Erythroblast (primary cell): ENCODE data around the gene MARCHF9.

ENCODE experiments used
- DNase-seq, 2 experiments: peaks; one replicate each; lab custom pipeline; 2025; lab: John Stamatoyannopoulos, UW
- GATA1 ChIP-seq: IDR thresholded peaks from 2 replicates; pipeline ENCODE4 v1.6.1; 2011; ENCODE audit warnings: low read depth, mild to moderate bottlenecking, control low read depth, low read length, moderate library complexity
- POLR2A ChIP-seq: IDR thresholded peaks from 2 replicates; pipeline ENCODE4 v1.6.1; 2011; ENCODE audit warnings: mild to moderate bottlenecking, low read length

The MARCHF9 gene

GRCh38 chr12:57782243-57782607 lies 27.3 kb downstream of the MARCHF9 start:
- DNase-seq: no peak
- no peak for TF ChIP-seq POLR2A
- no peak for TF ChIP-seq GATA1

- TF ChIP-seq POLR2A (peak; percentile 94), GATA1 (no peak)
- peak; percentile 98 to 99 for DNase-seq
Observed at GRCh38 chr12:57782608-57783465, 27.9 kb downstream of the MARCHF9 start, which contains the start of gene TSFM. Gene TSFM, plus strand, starts transcription at chr12:57782787. Its CDS starts 15 bp downstream, at chr12:57782802.

- DNase-seq: no peak
- TF ChIP-seq GATA1: no peak
- TF ChIP-seq POLR2A: no peak
Observed at GRCh38 chr12:57783466-57783801, 28.5 kb downstream of the MARCHF9 start.

GRCh38 chr12:57783861-57784260 lies 29.0 kb downstream of the MARCHF9 start:
- DNase-seq: no peak
- TF ChIP-seq GATA1 (no peak), POLR2A (no peak)

GRCh38 chr12:57793920-57794319 lies 39.0 kb downstream of the MARCHF9 start:
- no peak for TF ChIP-seq GATA1
- no peak for TF ChIP-seq POLR2A
- peak in 1 of 2 experiments; percentile 16 for DNase-seq

GRCh38 chr12:57795354-57795753 lies 40.5 kb downstream of the MARCHF9 start:
- no peak for DNase-seq
- TF ChIP-seq POLR2A (no peak), GATA1 (no peak)

- no peak for DNase-seq
- no peak for TF ChIP-seq POLR2A
- no peak for TF ChIP-seq GATA1
Observed at GRCh38 chr12:57796996-57797395, 42.1 kb downstream of the MARCHF9 start.

GRCh38 chr12:57797933-57798332 lies 43.0 kb downstream of the MARCHF9 start:
- TF ChIP-seq GATA1: no peak
- no peak for TF ChIP-seq POLR2A

GRCh38 chr12:57800965-57801364 lies 46.1 kb downstream of the MARCHF9 start:
- DNase-seq: no peak
- TF ChIP-seq GATA1: no peak
- no peak for TF ChIP-seq POLR2A

More at GRCh38 chr12:57797933-57798332, 43.0 kb downstream of the MARCHF9 start:
- no peak for DNase-seq

- no peak for TF ChIP-seq POLR2A
- no peak for TF ChIP-seq GATA1
Observed at GRCh38 chr12:57802607-57803006, 47.7 kb downstream of the MARCHF9 start.

GRCh38 chr12:57803319-57803893 lies 48.5 kb downstream of the MARCHF9 start:
- DNase-seq: peak; percentile 22 to 45
- no peak for TF ChIP-seq GATA1
- TF ChIP-seq POLR2A: no peak

More at GRCh38 chr12:57802607-57803006, 47.7 kb downstream of the MARCHF9 start:
- no peak for DNase-seq

GRCh38 chr12:57806677-57807076 lies 51.8 kb downstream of the MARCHF9 start:
- TF ChIP-seq POLR2A (no peak), GATA1 (no peak)
- no peak for DNase-seq

GRCh38 chr12:57807285-57807684 lies 52.4 kb downstream of the MARCHF9 start:
- no peak for TF ChIP-seq POLR2A
- TF ChIP-seq GATA1: no peak
- DNase-seq: no peak

GRCh38 chr12:57808351-57808750 lies 53.4 kb downstream of the MARCHF9 start:
- TF ChIP-seq GATA1: no peak
- no peak for TF ChIP-seq POLR2A

More at GRCh38 chr12:57808351-57808750, 53.4 kb downstream of the MARCHF9 start:
- no peak for DNase-seq
